SH-SY5Y (cell line): Measurements from ENCODE around the gene PAMR1.

Experiments
- GATA2 ChIP-seq: IDR thresholded peaks from 2 replicates; pipeline ENCODE4 v1.6.1; 2011; ENCODE audit warnings: mild to moderate bottlenecking, low read depth, low read length
- GATA3 ChIP-seq: IDR thresholded peaks from 2 replicates; pipeline ENCODE4 v1.6.1; 2011; ENCODE audit warnings: low read depth, mild to moderate bottlenecking, low read length, moderate library complexity

GRCh38 chr11:35387111-35387982 is 138.1 kb downstream of the PAMR1 start:
- TF ChIP-seq GATA3 (no peak), GATA2 (no peak)
